Activated T-helper 17 cell treated with anti-CD3 and anti-CD28 coated beads, Interleukin-2, amount 50 U/mL, for 72 hours (primary cell): ENCODE results near the gene DNAH10. TPM values are rescaled to one million over a fixed set of nuclear protein-coding genes. Genes with fewer than 3 reads are reported as not detected.
"Not testable (repeated sequence)": the region's sequence is repeated elsewhere in the genome, so short reads cannot be mapped to it uniquely, and the experiment has no call there.

ENCODE experiments used
- ATAC-seq: fragments of 150-1000 bp; cut with Tn5 transposase; replicated peaks from 2 replicates; pipeline ENCODE4 v1.10.0; 2021; ENCODE audit warnings: mild to moderate bottlenecking, moderate library complexity
- H3K27ac Mint-ChIP-seq: one replicate; pipeline ENCODE4 v1.8.0; 2022; ENCODE audit warnings: mixed read lengths
- H3K27me3 Mint-ChIP-seq: one replicate; pipeline ENCODE4 v1.8.0; 2022; ENCODE audit warnings: mixed read lengths
- H3K36me3 Mint-ChIP-seq: one replicate; pipeline ENCODE4 v1.8.0; 2022; ENCODE audit warnings: low read depth, mild to moderate bottlenecking, mixed read lengths
- H3K4me1 Mint-ChIP-seq: one replicate; pipeline ENCODE4 v1.8.0; 2022; ENCODE audit warnings: mixed read lengths
- H3K4me3 Mint-ChIP-seq: one replicate; pipeline ENCODE4 v1.8.0; 2022; ENCODE audit warnings: mild to moderate bottlenecking, mixed read lengths
- H3K9me3 Mint-ChIP-seq: one replicate; pipeline ENCODE4 v1.8.0; 2022; ENCODE audit warnings: mixed read lengths
- total RNA-seq, 2 donors: library from RNA; stranded (reverse); gene quantifications; one replicate each; pipeline ENCODE4 v1.2.3, GENCODE V29; 2022

DNAH10 gene
- total RNA-seq, 2 donors from 2014 or later: 0.26 to 0.30 TPM

DNA sequence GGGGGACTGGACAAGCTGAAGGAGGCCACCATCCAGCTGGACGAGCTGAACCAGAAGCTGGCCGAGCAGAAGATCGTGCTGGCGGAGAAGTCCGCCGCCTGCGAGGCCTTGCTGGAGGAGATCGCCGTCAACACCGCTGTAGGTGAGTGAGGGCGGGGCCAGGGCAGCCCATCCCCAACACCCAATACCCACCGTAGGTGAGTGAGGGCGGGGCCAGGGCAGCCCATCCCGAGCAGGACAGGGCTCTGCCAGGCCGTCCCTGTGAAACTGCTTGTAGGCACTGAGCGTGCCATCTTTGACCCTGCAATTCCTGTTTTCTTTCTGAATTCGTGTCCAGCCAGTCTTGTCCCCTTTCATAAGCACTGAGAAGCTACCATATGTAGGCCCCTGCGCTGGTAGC lies 136.6 kb downstream of the DNAH10 start:
- Mint-ChIP-seq H3K27ac (no peak overlapping the region), H3K4me1 (no peaks in the 10 kb centered on the region), H3K4me3 (no peak overlapping the region), H3K36me3 (no peaks in the 10 kb centered on the region), H3K9me3 (no peaks in the 10 kb centered on the region), H3K27me3 (peaks cover 16% of the 10 kb centered on the region)
- ATAC-seq: no peak

- H3K27ac Mint-ChIP-seq: no peak overlapping the region
- no peaks in the 10 kb centered on the region for H3K36me3 Mint-ChIP-seq
- no peaks in the 10 kb centered on the region for H3K4me1 Mint-ChIP-seq
- no peak for ATAC-seq
- H3K4me3 Mint-ChIP-seq: no peak overlapping the region
- H3K27me3 Mint-ChIP-seq: peaks cover 21% of the 10 kb centered on the region
- H3K9me3 Mint-ChIP-seq: no peaks in the 10 kb centered on the region
These were observed 137.3 kb downstream of the DNAH10 start for GRCh38 chr12:123899368-123899767.

- Mint-ChIP-seq H3K9me3 (no peaks in the 10 kb centered on the region), H3K4me3 (no peak overlapping the region), H3K4me1 (peaks cover 6% of the 10 kb centered on the region), H3K27ac (no peak overlapping the region), H3K36me3 (no peaks in the 10 kb centered on the region), H3K27me3 (peaks cover 24% of the 10 kb centered on the region)
- ATAC-seq: peak; percentile 30
These were observed 138.8 kb downstream of the DNAH10 start for GRCh38 chr12:123900871-123901376.

DNA sequence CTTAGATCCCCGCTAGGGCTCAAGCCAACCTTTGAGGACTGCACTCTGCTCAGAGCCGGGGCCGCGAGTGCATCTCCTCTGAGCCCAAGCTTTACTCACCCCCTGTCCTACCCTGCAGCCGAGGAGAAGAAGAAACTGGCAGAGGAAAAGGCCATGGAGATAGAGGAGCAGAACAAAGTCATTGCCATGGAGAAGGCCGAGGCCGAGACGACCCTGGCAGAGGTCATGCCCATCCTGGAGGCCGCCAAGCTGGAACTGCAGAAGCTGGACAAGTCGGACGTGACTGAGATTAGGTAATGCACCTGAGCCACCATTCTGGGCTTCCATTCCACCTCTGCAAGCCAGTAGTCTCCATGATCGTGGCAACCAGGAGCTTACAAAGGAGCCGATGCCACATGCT lies 140.7 kb downstream of the DNAH10 start:
- Mint-ChIP-seq H3K4me1 (peaks cover 6% of the 10 kb centered on the region), H3K9me3 (no peaks in the 10 kb centered on the region), H3K27me3 (peaks cover 24% of the 10 kb centered on the region), H3K27ac (no peak overlapping the region), H3K36me3 (no peaks in the 10 kb centered on the region), H3K4me3 (no peak overlapping the region)
- ATAC-seq: no peak

DNA sequence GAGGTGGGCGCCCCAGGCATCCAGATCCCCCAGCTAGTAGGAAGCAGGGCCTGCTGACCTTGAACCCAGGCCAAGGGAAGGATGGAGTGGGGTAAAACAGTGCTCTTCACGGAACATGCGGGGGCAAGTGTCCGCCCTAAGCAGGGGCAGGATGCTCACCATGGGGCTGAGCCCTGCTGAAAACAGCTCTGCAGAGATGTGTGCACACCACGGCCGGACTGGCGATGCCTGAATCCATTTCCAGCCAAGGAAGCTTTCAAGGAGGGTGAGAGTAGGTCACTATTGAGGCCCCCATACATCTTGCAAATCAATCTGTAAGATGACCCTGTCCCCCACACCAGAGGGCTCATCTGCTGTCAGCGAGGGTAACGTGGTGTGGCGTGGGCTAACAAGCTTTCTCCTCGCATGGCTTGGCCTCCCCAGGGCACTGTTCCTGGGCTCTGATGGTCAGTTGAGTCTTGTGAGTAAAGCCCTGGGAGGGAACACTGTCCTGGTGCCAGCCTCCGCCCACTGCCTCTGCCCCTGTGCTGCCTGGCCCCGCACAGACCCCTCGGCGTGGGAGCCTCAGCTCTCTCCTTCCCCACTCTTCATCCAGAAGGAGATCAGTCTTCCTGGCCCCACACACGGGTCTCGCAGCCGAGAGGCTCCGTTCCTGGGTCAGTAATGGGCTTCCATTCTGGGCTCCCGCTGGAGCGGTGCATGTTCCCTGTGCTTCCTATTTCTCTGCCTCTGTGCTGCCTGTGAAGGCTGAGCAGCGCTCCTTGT lies 141.4 kb downstream of the DNAH10 start:
- H3K4me3 Mint-ChIP-seq: no peak overlapping the region
- no peak for ATAC-seq
- no peak overlapping the region for H3K27ac Mint-ChIP-seq
- H3K9me3 Mint-ChIP-seq: no peaks in the 10 kb centered on the region
- H3K27me3 Mint-ChIP-seq: peaks cover 24% of the 10 kb centered on the region
- H3K36me3 Mint-ChIP-seq: no peaks in the 10 kb centered on the region
- peaks cover 6% of the 10 kb centered on the region for H3K4me1 Mint-ChIP-seq

GRCh38 chr12:123905319-123905925 lies 143.3 kb downstream of the DNAH10 start:
- Mint-ChIP-seq H3K27ac (no peak overlapping the region), H3K27me3 (peaks cover 16% of the 10 kb centered on the region)
- peak; percentile 67 for ATAC-seq

DNA sequence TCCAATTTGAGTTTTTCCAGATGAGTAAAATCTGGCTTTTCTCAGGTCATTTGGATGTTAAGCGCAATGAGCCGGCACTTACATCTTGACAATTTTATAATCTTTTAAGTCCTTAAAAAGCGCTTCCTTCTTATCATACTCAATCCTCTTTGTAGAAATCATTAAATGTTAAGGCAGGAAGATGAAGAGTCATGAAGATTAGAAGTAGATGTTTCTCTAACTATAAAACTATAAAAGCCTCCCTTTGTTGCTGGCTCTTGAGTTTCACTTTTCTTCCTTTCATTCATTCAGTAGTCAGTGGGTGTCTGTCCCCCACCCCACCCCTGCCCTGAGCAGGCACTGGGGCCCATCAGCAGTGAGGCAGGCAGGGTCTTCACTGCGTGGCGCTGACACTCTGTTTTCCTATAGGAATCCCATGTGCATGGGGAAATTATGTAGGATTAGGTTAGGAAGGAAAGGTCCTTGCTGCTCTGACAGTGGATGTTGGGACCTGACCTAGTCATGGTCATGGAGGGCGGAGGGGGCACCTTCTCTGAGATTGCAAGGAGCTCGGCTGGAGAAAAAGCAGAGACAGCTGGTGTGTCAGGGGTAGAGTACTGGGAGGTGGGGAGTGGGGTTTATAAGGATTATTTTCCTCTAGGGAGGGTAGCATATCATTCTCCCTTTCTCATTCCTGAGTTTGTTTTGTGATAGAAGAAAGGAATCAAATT lies 144.8 kb downstream of the DNAH10 start:
- H3K36me3 Mint-ChIP-seq: no peaks in the 10 kb centered on the region
- H3K9me3 Mint-ChIP-seq: no peaks in the 10 kb centered on the region
- H3K4me1 Mint-ChIP-seq: peaks cover 6% of the 10 kb centered on the region

More at GRCh38 chr12:123905319-123905925, 143.3 kb downstream of the DNAH10 start:
- H3K4me1 Mint-ChIP-seq: peaks cover 6% of the 10 kb centered on the region
- no peaks in the 10 kb centered on the region for H3K9me3 Mint-ChIP-seq
- H3K4me3 Mint-ChIP-seq: no peak overlapping the region
- no peaks in the 10 kb centered on the region for H3K36me3 Mint-ChIP-seq

GRCh38 chr12:123907726-123908476 lies 145.8 kb downstream of the DNAH10 start:
- Mint-ChIP-seq H3K4me1 (peaks cover 6% of the 10 kb centered on the region), H3K27me3 (peaks cover 8% of the 10 kb centered on the region), H3K27ac (no peak overlapping the region), H3K4me3 (no peak overlapping the region), H3K9me3 (no peaks in the 10 kb centered on the region), H3K36me3 (no peaks in the 10 kb centered on the region)
- no peak for ATAC-seq

More for the DNA sequence above, 144.8 kb downstream of the DNAH10 start:
- peaks cover 11% of the 10 kb centered on the region for H3K27me3 Mint-ChIP-seq
- no peak overlapping the region for H3K27ac Mint-ChIP-seq
- ATAC-seq: no peak
- H3K4me3 Mint-ChIP-seq: no peak overlapping the region

- peaks cover 6% of the 10 kb centered on the region for H3K4me1 Mint-ChIP-seq
- H3K27ac Mint-ChIP-seq: no peak overlapping the region
- H3K36me3 Mint-ChIP-seq: no peaks in the 10 kb centered on the region
- ATAC-seq: no peak
- peaks cover 5% of the 10 kb centered on the region for H3K27me3 Mint-ChIP-seq
- no peak overlapping the region for H3K4me3 Mint-ChIP-seq
- H3K9me3 Mint-ChIP-seq: no peaks in the 10 kb centered on the region
These were observed 147.0 kb downstream of the DNAH10 start for GRCh38 chr12:123908884-123909725.

DNA sequence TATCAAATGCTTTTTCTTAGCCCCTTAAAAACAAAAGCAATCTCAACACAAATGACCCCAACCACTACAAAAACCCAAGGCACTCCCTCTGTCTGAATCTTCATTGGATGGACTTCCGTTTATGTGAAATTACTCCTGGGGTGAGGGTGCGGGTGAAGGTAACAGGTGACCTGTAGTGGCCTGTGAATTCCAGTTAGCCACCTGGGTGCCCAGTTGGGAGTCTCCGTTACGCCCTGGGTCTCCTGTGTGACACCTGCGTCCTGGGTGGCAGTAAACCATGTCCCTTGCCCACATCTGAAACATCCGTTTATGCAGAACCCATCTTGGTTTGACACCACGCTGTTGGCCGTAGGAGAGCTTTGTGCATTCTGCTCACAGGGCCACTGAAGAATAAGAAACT lies 148.0 kb downstream of the DNAH10 start:
- no peak for ATAC-seq
- no peak overlapping the region for H3K4me3 Mint-ChIP-seq
- H3K27me3 Mint-ChIP-seq: peaks cover 2% of the 10 kb centered on the region

GRCh38 chr12:123910761-123911193 lies 148.7 kb downstream of the DNAH10 start:
- peak; percentile 68 for ATAC-seq
- no peaks in the 10 kb centered on the region for H3K4me1 Mint-ChIP-seq
- no peaks in the 10 kb centered on the region for H3K27me3 Mint-ChIP-seq
- H3K4me3 Mint-ChIP-seq: no peak overlapping the region
- H3K27ac Mint-ChIP-seq: peak overlapping the region; percentile 56
- no peaks in the 10 kb centered on the region for H3K9me3 Mint-ChIP-seq
- no peaks in the 10 kb centered on the region for H3K36me3 Mint-ChIP-seq

More for the DNA sequence above, 148.0 kb downstream of the DNAH10 start:
- peaks cover 6% of the 10 kb centered on the region for H3K4me1 Mint-ChIP-seq
- H3K27ac Mint-ChIP-seq: no peak overlapping the region
- H3K36me3 Mint-ChIP-seq: no peaks in the 10 kb centered on the region
- H3K9me3 Mint-ChIP-seq: no peaks in the 10 kb centered on the region

GRCh38 chr12:123911672-123912409 lies 149.7 kb downstream of the DNAH10 start:
- H3K4me1 Mint-ChIP-seq, H3K36me3 Mint-ChIP-seq, ATAC-seq: not testable (repeated sequence)

More at GRCh38 chr12:123911672-123912409, 149.7 kb downstream of the DNAH10 start:
- H3K4me3 Mint-ChIP-seq, H3K27me3 Mint-ChIP-seq, H3K9me3 Mint-ChIP-seq, H3K27ac Mint-ChIP-seq: not testable (repeated sequence)
